Epidermal melanocyte (primary cell): ENCODE results near the gene HGS.
A peak's percentile ranks its signal among the peaks of the same experiment; 100 is the strongest.

Experiments
- DNase-seq: peaks from one replicate; pipeline ENCODE4 v3.0.0; 2011; ENCODE audit warnings: low spot score; ENCODE audit not compliant: insufficient read length

HGS gene

GRCh38 chr17:81685108-81685507 is 1.3 kb downstream of the HGS start:
- no peak for DNase-seq

- DNase-seq: no peak
Observed at GRCh38 chr17:81686614-81687013, 2.8 kb downstream of the HGS start.

DNA sequence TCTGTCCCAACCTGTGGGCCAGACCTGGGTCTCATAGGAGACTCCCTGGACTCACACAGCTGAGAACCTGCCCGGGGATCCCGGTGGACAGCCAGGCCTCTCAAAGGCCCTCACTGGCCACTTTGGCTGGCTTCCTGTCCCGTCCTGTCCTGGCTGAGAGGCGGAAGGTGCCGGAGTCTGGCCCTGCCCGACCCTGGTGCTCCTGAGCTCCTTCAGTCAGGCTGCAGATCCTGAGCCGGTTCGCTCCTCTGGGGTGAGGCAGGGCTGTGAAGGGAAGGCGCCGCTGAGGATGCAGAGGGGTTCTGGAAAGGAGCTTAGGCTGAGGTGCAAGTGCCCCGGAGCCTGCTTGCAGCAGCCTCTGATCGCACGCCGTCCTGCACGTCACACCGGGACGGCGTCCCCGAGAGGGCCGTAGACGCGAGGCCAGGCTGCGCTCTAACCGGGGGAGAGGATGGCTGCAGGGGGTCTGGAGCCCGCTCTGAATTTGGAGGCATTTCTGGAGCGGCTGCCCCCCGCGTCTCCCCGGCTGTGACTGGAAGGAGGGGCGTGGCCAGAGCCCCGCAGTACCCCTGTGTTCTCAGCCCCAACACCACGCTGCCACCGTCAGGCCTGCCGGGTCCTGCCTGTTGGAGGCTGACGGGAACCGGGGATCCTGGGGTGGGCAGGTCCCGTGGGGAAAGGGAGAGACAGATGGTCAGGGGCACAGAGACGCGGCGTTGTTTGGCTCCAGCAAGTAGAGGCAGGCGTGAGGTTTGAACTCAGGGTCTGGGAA is 4.1 kb downstream of the HGS start:
- DNase-seq: no peak

DNA sequence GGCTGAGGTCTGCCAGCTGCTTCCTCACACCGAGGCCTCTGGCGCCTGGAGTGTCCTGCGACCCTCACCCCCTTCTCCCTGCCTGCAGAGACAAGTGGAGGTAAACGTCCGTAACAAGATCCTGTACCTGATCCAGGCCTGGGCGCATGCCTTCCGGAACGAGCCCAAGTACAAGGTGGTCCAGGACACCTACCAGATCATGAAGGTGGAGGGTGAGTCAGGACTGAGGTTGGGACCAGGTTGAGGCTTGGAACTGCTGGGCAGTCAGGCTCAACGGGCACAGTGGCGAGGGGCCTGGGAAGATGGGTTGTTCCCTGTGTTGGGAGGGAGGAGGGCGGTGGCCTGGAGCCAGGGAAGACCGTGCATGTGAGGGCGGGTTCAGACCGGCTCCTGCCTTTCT is 4.8 kb downstream of the HGS start:
- no peak for DNase-seq

DNA sequence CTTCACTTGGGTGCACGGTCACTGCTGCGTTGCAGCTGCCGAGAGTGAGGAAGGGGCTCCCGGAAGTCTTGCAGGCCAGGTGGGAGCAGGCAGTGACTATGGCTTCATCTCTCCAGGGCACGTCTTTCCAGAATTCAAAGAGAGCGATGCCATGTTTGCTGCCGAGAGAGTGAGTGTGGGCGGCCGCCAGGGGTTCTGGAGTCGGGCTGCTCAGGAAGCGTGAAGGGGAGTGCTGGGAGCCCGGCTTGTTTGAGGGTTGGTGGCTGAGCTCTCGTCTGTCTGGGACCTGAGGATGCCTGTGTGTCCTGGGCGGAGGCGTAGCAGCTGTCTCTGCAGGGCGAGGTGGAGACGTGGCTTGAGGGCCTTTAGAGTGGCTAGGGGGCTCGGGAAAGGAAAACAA is 6.3 kb downstream of the HGS start:
- DNase-seq: peak; percentile 11

GRCh38 chr17:81690549-81690948 is 6.7 kb downstream of the HGS start:
- DNase-seq: no peak

DNA sequence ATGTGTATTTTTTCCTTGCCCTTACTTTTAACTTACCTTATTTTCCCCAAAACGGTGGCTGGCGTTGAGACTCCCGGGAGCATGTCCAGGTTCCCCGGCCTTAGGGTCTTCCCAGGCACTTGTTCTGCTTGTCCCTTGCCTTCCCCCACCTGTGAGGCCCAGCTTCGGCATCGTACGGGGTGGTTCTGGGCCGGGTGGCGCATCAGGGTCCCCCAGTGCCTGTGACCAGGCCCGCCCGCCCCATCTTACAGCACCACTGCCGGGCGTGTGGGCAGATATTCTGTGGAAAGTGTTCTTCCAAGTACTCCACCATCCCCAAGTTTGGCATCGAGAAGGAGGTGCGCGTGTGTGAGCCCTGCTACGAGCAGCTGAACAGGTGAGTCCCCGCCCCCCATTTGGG is 7.4 kb downstream of the HGS start:
- peak; percentile 9 for DNase-seq

- no peak for DNase-seq
Observed at GRCh38 chr17:81691608-81692007, 7.8 kb downstream of the HGS start.

GRCh38 chr17:81693509-81694210 is 9.8 kb downstream of the HGS start:
- no peak for DNase-seq

DNA sequence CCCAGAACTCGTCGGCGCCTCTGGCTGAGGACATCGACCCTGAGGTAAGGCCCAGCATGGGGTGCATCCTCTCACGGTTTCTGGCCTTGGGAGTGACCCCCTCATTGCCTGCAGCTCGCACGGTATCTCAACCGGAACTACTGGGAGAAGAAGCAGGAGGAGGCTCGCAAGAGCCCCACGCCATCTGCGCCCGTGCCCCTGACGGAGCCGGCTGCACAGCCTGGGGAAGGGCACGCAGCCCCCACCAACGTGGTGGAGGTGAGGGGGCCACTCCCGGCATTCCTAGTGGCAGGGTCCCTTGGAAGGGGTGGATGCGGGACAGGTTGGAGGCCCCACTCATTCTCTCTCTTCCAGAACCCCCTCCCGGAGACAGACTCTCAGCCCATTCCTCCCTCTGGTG is 11.0 kb downstream of the HGS start:
- no peak for DNase-seq

DNA sequence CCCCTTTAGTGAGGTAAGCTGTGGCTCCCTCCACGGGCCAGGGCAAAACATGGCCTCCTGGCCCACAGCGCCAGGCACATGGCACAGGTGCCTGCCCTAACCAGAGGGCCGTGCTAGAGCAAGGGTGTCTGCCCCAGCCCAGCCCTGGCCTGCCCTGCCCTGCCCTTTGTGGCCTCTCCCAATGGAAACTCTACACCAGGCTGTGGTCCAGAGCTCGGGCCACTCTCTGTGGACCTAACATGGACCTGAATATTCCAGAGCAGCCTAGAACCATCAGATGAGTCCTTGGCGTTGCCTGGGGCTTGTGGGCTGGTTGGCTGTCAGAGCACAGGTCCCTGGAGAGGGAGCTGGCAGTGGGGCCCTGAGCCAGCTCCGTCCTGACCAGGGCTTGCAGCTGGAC is 11.4 kb downstream of the HGS start:
- DNase-seq: no peak

GRCh38 chr17:81695801-81696200 is 12.0 kb downstream of the HGS start:
- no peak for DNase-seq

DNA sequence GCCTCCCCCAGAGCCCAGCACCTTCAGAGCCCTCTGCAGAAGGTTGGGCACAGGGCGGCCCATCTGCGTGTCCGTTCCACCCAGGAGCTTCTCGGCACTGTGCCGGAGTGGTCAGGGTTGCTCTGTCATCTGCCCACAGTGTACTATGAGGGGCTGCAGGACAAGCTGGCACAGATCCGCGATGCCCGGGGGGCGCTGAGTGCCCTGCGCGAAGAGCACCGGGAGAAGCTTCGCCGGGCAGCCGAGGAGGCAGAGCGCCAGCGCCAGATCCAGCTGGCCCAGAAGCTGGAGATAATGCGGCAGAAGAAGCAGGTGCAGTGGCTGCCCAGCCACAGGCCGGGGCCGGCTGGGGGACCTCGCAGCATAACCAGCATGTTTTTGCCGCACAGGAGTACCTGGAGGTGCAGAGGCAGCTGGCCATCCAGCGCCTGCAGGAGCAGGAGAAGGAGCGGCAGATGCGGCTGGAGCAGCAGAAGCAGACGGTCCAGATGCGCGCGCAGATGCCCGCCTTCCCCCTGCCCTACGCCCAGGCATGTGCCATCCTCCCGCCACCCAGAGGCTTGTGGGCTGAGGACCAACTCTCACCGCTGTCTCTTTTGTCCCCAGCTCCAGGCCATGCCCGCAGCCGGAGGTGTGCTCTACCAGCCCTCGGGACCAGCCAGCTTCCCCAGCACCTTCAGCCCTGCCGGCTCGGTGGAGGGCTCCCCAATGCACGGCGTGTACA is 12.6 kb downstream of the HGS start:
- DNase-seq: no peak

- DNase-seq: no peak
Observed at GRCh38 chr17:81697261-81698044, 13.6 kb downstream of the HGS start.

DNA sequence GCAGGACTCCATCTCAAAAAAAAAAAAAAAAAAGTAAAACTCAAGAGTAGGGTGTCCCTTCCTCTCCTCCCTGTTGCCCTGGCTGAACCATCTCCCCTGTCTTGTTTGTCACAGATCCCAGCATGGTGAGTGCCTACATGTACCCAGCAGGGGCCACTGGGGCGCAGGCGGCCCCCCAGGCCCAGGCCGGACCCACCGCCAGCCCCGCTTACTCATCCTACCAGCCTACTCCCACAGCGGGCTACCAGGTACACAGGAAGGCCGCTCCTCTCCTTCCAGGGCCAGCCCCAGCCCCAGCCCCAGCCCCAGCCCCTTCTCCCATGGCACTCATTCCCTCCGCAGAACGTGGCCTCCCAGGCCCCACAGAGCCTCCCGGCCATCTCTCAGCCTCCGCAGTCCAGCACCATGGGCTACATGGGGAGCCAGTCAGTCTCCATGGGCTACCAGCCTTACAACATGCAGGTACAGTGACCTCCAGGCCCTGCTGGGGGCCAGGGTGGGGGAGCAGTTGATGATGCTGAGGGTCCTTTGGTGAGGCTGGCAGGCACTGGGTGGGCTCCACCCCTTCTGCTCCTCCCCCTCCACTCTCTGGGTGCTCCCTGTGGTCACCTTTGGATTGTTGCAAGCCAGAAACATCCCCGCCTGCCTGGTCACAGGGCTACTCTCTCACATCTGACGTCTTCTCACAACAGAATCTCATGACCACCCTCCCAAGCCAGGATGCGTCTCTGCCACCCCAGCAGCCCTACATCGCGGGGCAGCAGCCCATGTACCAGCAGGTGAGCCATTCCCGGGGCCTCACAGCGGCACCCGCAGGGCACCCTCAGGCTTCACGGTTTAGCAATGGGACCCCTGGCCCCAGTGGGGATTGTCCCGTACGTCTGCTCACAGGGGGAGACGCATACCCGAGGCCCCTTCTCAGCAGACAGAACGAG is 16.8 kb downstream of the HGS start:
- DNase-seq: no peak

- DNase-seq: no peak
Observed at GRCh38 chr17:81701288-81702071, 17.7 kb downstream of the HGS start.

- DNase-seq: peak; percentile 100
Observed at GRCh38 chr17:81702934-81703746, 19.3 kb downstream of the HGS start, which contains the start of gene MRPL12. Gene MRPL12 (plus strand): TSS chr17:81703367. CDS start chr17:81703502, 135 bp downstream.

DNA sequence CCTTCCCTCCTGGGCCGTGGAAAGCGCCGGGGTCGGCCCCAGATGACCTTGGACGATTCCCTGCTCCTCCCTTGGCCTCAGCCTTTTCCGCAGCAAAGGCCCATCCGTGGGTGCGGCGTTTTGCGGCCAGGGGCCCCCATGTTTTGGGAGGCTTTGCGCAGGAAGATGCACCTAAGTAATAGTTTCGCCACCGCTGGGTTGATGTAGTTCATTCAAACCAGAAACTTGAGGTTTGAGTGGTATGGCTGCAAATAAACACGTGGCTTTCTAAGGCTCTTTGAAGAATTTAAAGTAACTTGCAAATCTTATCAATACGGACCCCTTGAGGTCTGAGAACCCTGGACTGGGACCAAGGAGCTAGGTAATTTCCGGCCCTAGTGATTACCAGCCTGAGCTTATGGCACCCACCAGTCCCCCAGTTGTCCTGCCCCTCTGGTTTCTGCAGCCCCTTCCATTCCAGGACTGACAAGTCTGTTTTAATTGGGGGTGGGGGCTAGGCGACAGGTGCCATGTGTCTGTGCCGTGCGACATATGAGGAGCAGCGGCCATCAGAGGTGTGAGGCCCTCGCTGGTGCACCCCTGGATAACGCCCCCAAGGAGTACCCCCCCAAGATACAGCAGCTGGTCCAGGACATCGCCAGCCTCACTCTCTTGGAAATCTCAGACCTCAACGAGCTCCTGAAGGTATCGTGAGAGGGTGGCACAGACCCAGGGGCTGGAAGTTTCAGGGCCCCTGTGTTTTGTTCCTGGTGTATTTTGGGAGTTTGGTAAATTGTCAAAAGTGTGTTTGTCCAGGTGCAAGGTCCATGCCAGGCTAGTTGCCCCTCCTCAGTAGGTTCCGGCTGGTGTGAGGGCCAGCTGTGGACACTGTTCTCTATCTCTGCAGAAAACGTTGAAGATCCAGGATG is 20.2 kb downstream of the HGS start:
- peak; percentile 52 for DNase-seq
